ENCODE results near the gene PTH2. TPM values are rescaled to one million over a fixed set of nuclear protein-coding genes. Genes with fewer than 3 reads are reported as not detected.

The PTH2 gene
- total and polyA plus RNA-seq, 10 of the 15 experiments (the other 5 are each of a cell fraction or from before 2014, with no cell fraction given), result not detected

DNA sequence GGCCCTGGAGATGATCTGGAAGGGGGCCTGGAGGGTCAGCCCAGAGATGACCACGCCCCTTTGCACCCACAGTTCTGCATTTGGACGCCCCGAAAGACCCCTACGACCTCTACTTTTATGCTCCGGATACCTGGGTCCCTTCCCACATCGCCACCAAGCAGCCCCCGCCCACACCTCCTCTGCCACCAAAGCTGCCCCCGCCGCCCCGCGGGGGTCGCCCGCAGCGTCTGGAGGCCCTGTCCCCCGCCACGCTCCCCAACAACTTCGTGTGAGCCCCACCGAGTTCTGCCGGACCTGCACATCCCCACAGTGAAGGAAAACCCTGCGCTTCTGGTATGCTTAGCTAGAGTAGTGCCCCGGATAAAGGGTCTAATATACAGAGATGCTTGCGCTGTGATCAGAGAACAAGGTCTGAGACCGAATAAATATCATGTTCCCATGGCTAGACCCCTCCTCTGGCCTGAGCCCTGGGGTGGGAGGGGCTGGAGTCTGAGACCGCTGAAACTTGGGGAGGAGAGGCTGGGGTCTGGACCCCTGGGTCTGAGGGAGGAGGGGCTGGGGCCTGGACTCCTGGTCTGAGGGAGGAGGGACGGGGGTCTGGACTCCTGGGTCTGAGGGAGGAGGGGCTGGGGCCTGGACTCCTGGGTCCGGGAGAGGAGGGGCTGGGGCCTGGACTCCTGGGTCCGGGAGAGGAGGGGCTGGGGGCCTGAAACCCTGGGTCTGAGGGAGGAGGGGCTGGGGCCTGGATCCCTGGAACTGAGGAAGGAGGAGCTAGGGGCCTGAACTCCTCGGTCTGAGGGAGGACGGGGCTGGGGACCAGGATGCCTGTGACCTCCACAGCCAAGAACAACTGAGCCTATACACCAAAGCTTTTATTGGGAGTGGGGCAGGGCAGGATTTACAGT is 5.6 kb upstream of the PTH2 start:
- Histone ChIP-seq H4K20me1 (ENCODE audit: control insufficient read depth, insufficient read depth) (no peaks in the 10 kb centered on the region), H2AFZ (ENCODE audit: control insufficient read depth, low read depth, low read length) (no peak overlapping the region), H3K9ac (ENCODE audit: control insufficient read depth, insufficient read depth, low read length) (no peak overlapping the region), H3K9me3 (replicated peaks; ENCODE audit: control insufficient read depth, insufficient read depth, low read length) (no peaks in the 10 kb centered on the region), H3K27ac (ENCODE audit: control insufficient read depth, insufficient read depth) (no peak overlapping the region), H3K36me3 (ENCODE audit: control insufficient read depth in 2 of 2, insufficient read depth in 2 of 2, low read length in 1 of 2) (no peaks in the 10 kb centered on the region), H3K4me1 (ENCODE audit: control insufficient read depth, insufficient read depth, low read length) (no peaks in the 10 kb centered on the region; the same call in 1 of the 2 replicates), H3K4me3 (no peak overlapping the region), H3K27me3 (replicated peaks in 1 of 2; ENCODE audit: control insufficient read depth in 2 of 2, insufficient read depth in 2 of 2, low read length in 1 of 2) (peaks cover 12 to 24% of the 10 kb centered on the region in 2 experiments), H3K4me2 (ENCODE audit: control insufficient read depth, insufficient read depth) (no peak overlapping the region), H3K79me2 (ENCODE audit: control insufficient read depth, insufficient read depth, low read length) (no peaks in the 10 kb centered on the region)
- POLR2A ChIA-PET, result interaction anchor here (0.6 kb wide), 1 partner anchor 160 kb away, joined by 3 read pairs; no protein-coding TSS in a partner anchor
- SMC1A ChIA-PET (ENCODE audit: uncharacterized antibody, unreplicated experiment), result interaction anchor here (0.8 to 1.5 kb wide), 4 partner anchors 12 to 202 kb away, joined by 3 to 9 read pairs (median 4); no protein-coding TSS in a partner anchor
- FAIRE-seq (no peak), ATAC-seq (no peak), DNase-seq (ENCODE audit: low read depth, low spot score) (no peak)
- 14% methylated on average over 23 of the region's 29 CpGs for WGBS (ENCODE audit: insufficient coverage, insufficient replicate concordance, low lambda C conversion rate, missing lambda C conversion rate)
- CTCF ChIA-PET, result interaction anchor here (0.6 to 1.7 kb wide), 9 partner anchors 9 to 113 kb away, joined by 3 to 8 read pairs (median 3); no protein-coding TSS in a partner anchor
- in situ Hi-C loops (cut with MboI) (no loop called here), intact Hi-C loops (cut with micrococcal nuclease; ENCODE audit: unreplicated experiment) (no loop called here)
- TF ChIP-seq SUZ12 (IDR thresholded peaks at IDR 0.05; ENCODE audit: unreplicated experiment), result peak; percentile 6
- no peak for TF ChIP-seq POLR2AphosphoS2 (IDR thresholded peaks at IDR 0.05; ENCODE audit: low read depth, low read length)
- BruUV-seq (replicated peaks), result no TSS peak
- RAD21 ChIA-PET (ENCODE audit: unreplicated experiment), result no interaction called here

DNA sequence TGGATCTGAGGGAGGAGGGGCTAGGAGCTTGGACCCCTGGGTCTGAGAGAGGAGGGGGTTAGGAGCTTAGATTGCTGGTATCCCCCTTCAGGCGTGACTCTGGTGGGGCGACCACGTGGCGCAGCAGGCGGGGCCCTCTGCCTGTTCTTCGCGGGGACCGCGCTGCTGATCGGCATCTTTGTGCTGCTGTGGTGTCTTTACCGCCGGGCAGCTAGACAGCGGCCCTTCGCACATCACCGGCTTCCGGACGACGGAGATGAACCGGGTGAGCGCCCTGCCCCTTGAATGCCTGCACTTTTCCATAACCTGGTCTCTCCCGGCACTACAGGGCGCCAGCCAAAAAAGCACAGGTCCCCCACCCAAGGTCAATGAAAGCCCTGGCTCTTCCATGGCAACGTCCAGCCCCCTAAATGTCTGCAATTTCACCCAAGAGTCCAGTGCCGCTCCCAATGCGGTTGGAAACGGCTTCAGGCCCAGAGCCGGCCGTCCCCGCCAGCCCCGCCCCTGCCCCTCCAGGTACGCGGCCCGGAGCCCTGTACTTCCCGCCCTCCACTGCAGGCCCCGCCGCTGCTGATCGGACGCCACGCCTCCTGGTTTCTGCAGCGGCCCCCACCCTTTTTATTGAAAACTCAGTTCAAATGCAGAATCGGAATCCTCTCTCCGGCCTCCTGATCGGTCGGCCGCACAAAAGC is 4.8 kb upstream of the PTH2 start:
- no peak overlapping the region for H3K27ac ChIP-seq (ENCODE audit: control insufficient read depth, insufficient read depth)
- ChIA-PET RAD21 (ENCODE audit: unreplicated experiment) (interaction anchor here (0.7 kb wide), 1 partner anchor 40 kb away, joined by 3 read pairs; the partner anchor contains the start of gene KASH5), POLR2A (interaction anchor here (0.6 kb wide), 1 partner anchor 159 kb away, joined by 3 read pairs; no protein-coding TSS in a partner anchor), CTCF (interaction anchor here (1.3 to 3.3 kb wide), 3 partner anchors 24 to 46 kb away, joined by 3 to 17 read pairs (median 3); no protein-coding TSS in a partner anchor), SMC1A (ENCODE audit: uncharacterized antibody, unreplicated experiment) (interaction anchor here (1.4 kb wide), 1 partner anchor 202 kb away, joined by 3 read pairs; no protein-coding TSS in a partner anchor)
- no peak overlapping the region for H3K9ac ChIP-seq (ENCODE audit: control insufficient read depth, insufficient read depth, low read length)
- H3K9me3 ChIP-seq (replicated peaks; ENCODE audit: control insufficient read depth, insufficient read depth, low read length), result no peaks in the 10 kb centered on the region
- WGBS (ENCODE audit: insufficient coverage, insufficient replicate concordance, low lambda C conversion rate, missing lambda C conversion rate), result 4% methylated on average over 41 of the region's 45 CpGs
- TF ChIP-seq ZNF622 (IDR thresholded peaks at IDR 0.05) (no peak), TCF7 (IDR thresholded peaks at IDR 0.05; ENCODE audit: borderline replicate concordance) (no peak), SUZ12 (IDR thresholded peaks at IDR 0.05; ENCODE audit: unreplicated experiment) (peak; percentile 86), EGR1 (IDR thresholded peaks at IDR 0.05; ENCODE audit: borderline replicate concordance in 1 of 2, low read depth in 2 of 2, low read length in 2 of 2) (no peak), TCF3 (IDR thresholded peaks at IDR 0.05; ENCODE audit: borderline replicate concordance, insufficient read depth, low read depth, low read length) (no peak)
- TF ChIP-seq, protein P1, sequence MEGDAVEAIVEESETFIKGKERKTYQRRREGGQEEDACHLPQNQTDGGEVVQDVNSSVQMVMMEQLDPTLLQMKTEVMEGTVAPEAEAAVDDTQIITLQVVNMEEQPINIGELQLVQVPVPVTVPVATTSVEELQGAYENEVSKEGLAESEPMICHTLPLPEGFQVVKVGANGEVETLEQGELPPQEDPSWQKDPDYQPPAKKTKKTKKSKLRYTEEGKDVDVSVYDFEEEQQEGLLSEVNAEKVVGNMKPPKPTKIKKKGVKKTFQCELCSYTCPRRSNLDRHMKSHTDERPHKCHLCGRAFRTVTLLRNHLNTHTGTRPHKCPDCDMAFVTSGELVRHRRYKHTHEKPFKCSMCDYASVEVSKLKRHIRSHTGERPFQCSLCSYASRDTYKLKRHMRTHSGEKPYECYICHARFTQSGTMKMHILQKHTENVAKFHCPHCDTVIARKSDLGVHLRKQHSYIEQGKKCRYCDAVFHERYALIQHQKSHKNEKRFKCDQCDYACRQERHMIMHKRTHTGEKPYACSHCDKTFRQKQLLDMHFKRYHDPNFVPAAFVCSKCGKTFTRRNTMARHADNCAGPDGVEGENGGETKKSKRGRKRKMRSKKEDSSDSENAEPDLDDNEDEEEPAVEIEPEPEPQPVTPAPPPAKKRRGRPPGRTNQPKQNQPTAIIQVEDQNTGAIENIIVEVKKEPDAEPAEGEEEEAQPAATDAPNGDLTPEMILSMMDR (IDR thresholded peaks at IDR 0.05 in 2 of 3, conservative IDR thresholded peaks at IDR 0.05 in 1 of 3; ENCODE audit: control insufficient read depth in 2 of 3, extremely low read depth in 1 of 3, insufficient read depth in 1 of 3, low read depth in 3 of 3, low read length in 3 of 3), result no peak
- TF ChIP-seq, protein P2, sequence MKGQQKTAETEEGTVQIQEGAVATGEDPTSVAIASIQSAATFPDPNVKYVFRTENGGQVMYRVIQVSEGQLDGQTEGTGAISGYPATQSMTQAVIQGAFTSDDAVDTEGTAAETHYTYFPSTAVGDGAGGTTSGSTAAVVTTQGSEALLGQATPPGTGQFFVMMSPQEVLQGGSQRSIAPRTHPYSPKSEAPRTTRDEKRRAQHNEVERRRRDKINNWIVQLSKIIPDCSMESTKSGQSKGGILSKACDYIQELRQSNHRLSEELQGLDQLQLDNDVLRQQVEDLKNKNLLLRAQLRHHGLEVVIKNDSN (IDR thresholded peaks at IDR 0.05; ENCODE audit: borderline replicate concordance, extremely low read length, insufficient read depth, low read depth, low read length), result peak; percentile 37
- H3K27me3 ChIP-seq (replicated peaks in 1 of 2; ENCODE audit: control insufficient read depth in 2 of 2, insufficient read depth in 2 of 2, low read length in 1 of 2), result peaks cover 12 to 26% of the 10 kb centered on the region in 2 experiments
- no TSS peak for BruUV-seq (replicated peaks)
- no peaks in the 10 kb centered on the region for H3K36me3 ChIP-seq (ENCODE audit: control insufficient read depth in 2 of 2, insufficient read depth in 2 of 2, low read length in 1 of 2)
- H3K4me3 ChIP-seq, result no peak overlapping the region
- H4K20me1 ChIP-seq (ENCODE audit: control insufficient read depth, insufficient read depth), result no peaks in the 10 kb centered on the region
- in situ Hi-C loops (cut with MboI), result no loop called here
- H3K4me1 ChIP-seq (ENCODE audit: control insufficient read depth, insufficient read depth, low read length), result no peaks in the 10 kb centered on the region; the same call in 1 of the 2 replicates
- intact Hi-C loops (cut with micrococcal nuclease; ENCODE audit: unreplicated experiment), result no loop called here
- no peaks in the 10 kb centered on the region for H3K79me2 ChIP-seq (ENCODE audit: control insufficient read depth, insufficient read depth, low read length)
- H3K4me2 ChIP-seq (ENCODE audit: control insufficient read depth, insufficient read depth), result no peak overlapping the region
- ATAC-seq (peak; percentile 62), FAIRE-seq (no peak), DNase-seq (ENCODE audit: low read depth, low spot score) (no peak)
- H2AFZ ChIP-seq (ENCODE audit: control insufficient read depth, low read depth, low read length), result no peak overlapping the region

Measured in GM12878 (cell line).